GM23338 (cell line): ENCODE measurements around the gene SPTLC2. TPM values are rescaled to one million over a fixed set of nuclear protein-coding genes. Genes with fewer than 3 reads are reported as not detected.
A peak's percentile ranks its signal among the peaks of the same experiment; 100 is the strongest.

Experiments used
- ATAC-seq: fragments of 200-7000 bp; cut with Tn5 transposase; 3 replicates; pipeline ENCODE4 v1.9.1; 2020
- DNase-seq: peaks from one replicate; pipeline ENCODE4 v3.0.0-alpha.2; 2015; ENCODE audit warnings: low spot score
- H2AFZ ChIP-seq: fragments of 200-600 bp; sonication (generic); 2 replicates; pipeline ENCODE4 v1.8.0; 2016; ENCODE audit warnings: antibody characterized with exemption, mild to moderate bottlenecking, moderate library complexity
- H3F3A ChIP-seq: fragments of 200-600 bp; sonication (generic); replicated peaks from 2 replicates; pipeline ENCODE4 v1.8.0; 2017; ENCODE audit warnings: antibody characterized with exemption, mixed run types, low read depth
- H3K27ac ChIP-seq: fragments of 200-600 bp; sonication (generic); 2 replicates; pipeline ENCODE4 v1.6.1; 2016; ENCODE audit warnings: low read depth
- H3K27me3 ChIP-seq: fragments of 200-600 bp; sonication (generic); 2 replicates; pipeline ENCODE4 v1.8.0; 2016; ENCODE audit warnings: mild to moderate bottlenecking, mixed run types, moderate library complexity; ENCODE audit not compliant: insufficient read depth
- H3K36me3 ChIP-seq: fragments of 200-600 bp; sonication (generic); 2 replicates; pipeline ENCODE4 v1.8.0; 2016; ENCODE audit warnings: mild to moderate bottlenecking; ENCODE audit not compliant: insufficient read depth
- H3K4me1 ChIP-seq: fragments of 200-600 bp; sonication (generic); 2 replicates; pipeline ENCODE4 v1.8.0; 2016; ENCODE audit warnings: mild to moderate bottlenecking, moderate library complexity; ENCODE audit not compliant: insufficient read depth
- H3K4me2 ChIP-seq: fragments of 200-600 bp; sonication (generic); 2 replicates; pipeline ENCODE4 v1.7.1; 2017; ENCODE audit warnings: mixed run types
- H3K4me3 ChIP-seq: fragments of 200-600 bp; sonication (generic); 2 replicates; pipeline ENCODE4 v1.6.1; 2016; ENCODE audit warnings: mixed run types
- H3K79me2 ChIP-seq: fragments of 200-600 bp; sonication (generic); replicated peaks from 2 replicates; pipeline ENCODE4 v1.8.0; 2017; ENCODE audit warnings: mild to moderate bottlenecking; ENCODE audit not compliant: insufficient read depth
- H3K9me2 ChIP-seq: fragments of 200-600 bp; sonication (generic); 2 replicates; pipeline ENCODE4 v1.8.0; 2017; ENCODE audit not compliant: insufficient read depth
- H4K20me1 ChIP-seq: fragments of 200-600 bp; sonication (generic); replicated peaks from 2 replicates; pipeline ENCODE4 v1.8.0; 2017; ENCODE audit warnings: mild to moderate bottlenecking; ENCODE audit not compliant: insufficient read depth
- H3K27ac Mint-ChIP-seq: 2 replicates; pipeline ENCODE4 v1.8.0; 2020; ENCODE audit warnings: inconsistent platforms, mild to moderate bottlenecking, moderate library complexity, mixed read lengths
- H3K27me3 Mint-ChIP-seq: 3 replicates; pipeline ENCODE4 v1.8.0; 2022; ENCODE audit warnings: low read depth, mild to moderate bottlenecking, moderate library complexity, mixed read lengths, inconsistent platforms; ENCODE audit not compliant: insufficient read depth, poor library complexity
- H3K36me3 Mint-ChIP-seq: 3 replicates; pipeline ENCODE4 v1.8.0; 2021; ENCODE audit warnings: low read depth, mild to moderate bottlenecking, inconsistent platforms, moderate library complexity, mixed read lengths
- H3K4me1 Mint-ChIP-seq: 3 replicates; pipeline ENCODE4 v1.8.0; 2020; ENCODE audit warnings: mild to moderate bottlenecking, inconsistent platforms, mixed read lengths
- H3K4me3 Mint-ChIP-seq: 3 replicates; pipeline ENCODE4 v1.8.0; 2021; ENCODE audit warnings: moderate library complexity, mild to moderate bottlenecking, inconsistent platforms, mixed read lengths
- H3K9me3 Mint-ChIP-seq: 3 replicates; pipeline ENCODE4 v1.8.0; 2020; ENCODE audit warnings: moderate library complexity, mild to moderate bottlenecking, inconsistent platforms, mixed read lengths
- CREB1 ChIP-seq: fragments of 250-450 bp; sonication (Bioruptor Pico); IDR thresholded peaks from 2 replicates; pipeline ENCODE4 v1.5.0; 2020; ENCODE audit warnings: low read depth, mild to moderate bottlenecking, moderate library complexity
- CTCF ChIP-seq, 2 experiments: fragments of 200-600 bp in 1 of 2; sonication (generic) in 1 of 2; conservative IDR thresholded peaks; 2 replicates each; pipeline versions ENCODE4 v1.5.1 to v1.6.1; 2016 to 2017; ENCODE audit warnings: antibody characterized with exemption in 2 of 2, low read depth in 2 of 2, mild to moderate bottlenecking in 2 of 2, moderate library complexity in 1 of 2
- ETS1 ChIP-seq: IDR thresholded peaks from 2 replicates; pipeline ENCODE4 v1.6.1; 2016; ENCODE audit warnings: antibody characterized with exemption
- EZH2 ChIP-seq: fragments of 200-600 bp; sonication (generic); IDR thresholded peaks from one replicate; pipeline ENCODE4 v1.8.0; 2017; ENCODE audit warnings: antibody characterized with exemption, mild to moderate bottlenecking, low read depth; ENCODE audit not compliant: unreplicated experiment
- EZH2phosphoT487 ChIP-seq: fragments of 200-600 bp; sonication (generic); IDR thresholded peaks from one replicate; pipeline ENCODE4 v1.8.1; 2018; ENCODE audit warnings: antibody characterized with exemption; ENCODE audit not compliant: unreplicated experiment
- JUNB ChIP-seq: IDR thresholded peaks from one replicate; pipeline ENCODE4 v1.6.1; 2016; ENCODE audit warnings: antibody characterized with exemption; ENCODE audit not compliant: unreplicated experiment
- NANOG ChIP-seq: IDR thresholded peaks from 2 replicates; pipeline ENCODE4 v1.6.1; 2016; ENCODE audit warnings: antibody characterized with exemption, borderline replicate concordance
- POLR2AphosphoS5 ChIP-seq: IDR thresholded peaks from 2 replicates; pipeline ENCODE4 v1.6.1; 2016; ENCODE audit warnings: antibody characterized with exemption, low read depth
- REST ChIP-seq: IDR thresholded peaks from one replicate; pipeline ENCODE4 v1.6.1; 2018; ENCODE audit warnings: antibody characterized with exemption; ENCODE audit not compliant: unreplicated experiment
- STAT1 ChIP-seq: IDR thresholded peaks from one replicate; pipeline ENCODE4 v1.6.1; 2016; ENCODE audit warnings: antibody characterized with exemption; ENCODE audit not compliant: unreplicated experiment
- ZNF114 ChIP-seq: fragments of 250-450 bp; sonication (Bioruptor Pico); IDR thresholded peaks from 2 replicates; pipeline ENCODE4 v1.5.0; 2020; ENCODE audit warnings: mild to moderate bottlenecking, moderate library complexity
- ZNF331 ChIP-seq: fragments of 250-450 bp; sonication (Bioruptor Pico); IDR thresholded peaks from 2 replicates; pipeline ENCODE4 v1.5.0; 2020; ENCODE audit warnings: low read depth, mild to moderate bottlenecking, moderate library complexity
- ZNF462 ChIP-seq: fragments of 250-450 bp; sonication (Bioruptor Pico); IDR thresholded peaks from 2 replicates; pipeline ENCODE4 v1.5.0; 2020; ENCODE audit warnings: mild to moderate bottlenecking, moderate library complexity
- polyA plus RNA-seq: library from polyadenylated mRNA; unstranded; fragments of >200 nt; fragmentation: Nextera tagmentation; extraction: Ambion mirVana; gene quantifications from 2 replicates; pipeline ENCODE4 v1.2.1, GENCODE V29; 2016
- total RNA-seq: library from RNA; depleted of rRNA; stranded (reverse); fragments of >200 nt; shearing (Covaris generic); gene quantifications from 2 replicates; pipeline ENCODE4 v1.2.3, GENCODE V29; 2014

The SPTLC2 gene
- total and polyA plus RNA-seq, 2 experiments from 2014 or later = 22.3 to 38.9 TPM

GRCh38 chr14:77478029-77478428, 138.4 kb downstream of the SPTLC2 start:
- peaks cover 2% of the 10 kb centered on the region for H3K27me3 Mint-ChIP-seq

More at GRCh38 chr14:77478029-77478428, 138.4 kb downstream of the SPTLC2 start:
- H3F3A ChIP-seq = no peaks in the 10 kb centered on the region
- H3K27me3 ChIP-seq = no peaks in the 10 kb centered on the region
- TF ChIP-seq JUNB (no peak), EZH2 (no peak), NANOG (no peak), ZNF462 (CRISPR knock-in tag) (no peak), ZNF114 (CRISPR knock-in tag) (no peak), CTCF (conservative IDR thresholded peaks at IDR 0.05; ENCODE audit: low read depth in 2 of 2) (no peak), EZH2phosphoT487 (no peak), STAT1 (no peak), CREB1 (CRISPR knock-in tag) (no peak), POLR2AphosphoS5 (no peak), ZNF331 (CRISPR knock-in tag) (no peak), REST (no peak), ETS1 (no peak)
- ATAC-seq (peak; percentile 24; the same call in 2 of the 3 replicates), DNase-seq (no peak)
- H3K9me2 ChIP-seq = no peaks in the 10 kb centered on the region
- Mint-ChIP-seq H3K4me1 (peaks cover 14% of the 10 kb centered on the region), H3K9me3 (no peaks in the 10 kb centered on the region), H3K27ac (no peak overlapping the region), H3K4me3 (no peak overlapping the region), H3K36me3 (no peaks in the 10 kb centered on the region)
- H4K20me1 ChIP-seq = no peaks in the 10 kb centered on the region
- no peaks in the 10 kb centered on the region for H3K79me2 ChIP-seq
- H3K4me3 ChIP-seq = no peak overlapping the region
- H3K27ac ChIP-seq = no peak overlapping the region
- H3K4me2 ChIP-seq = no peak overlapping the region
- no peak overlapping the region for H2AFZ ChIP-seq
- no peaks in the 10 kb centered on the region for H3K36me3 ChIP-seq
- 0 out of 2 replicates have a peak, but pooled peaks cover under 1% of the 10 kb centered on the region for H3K4me1 ChIP-seq
